A673 (cell line): ENCODE results near the gene SECTM1. TPM values are rescaled to one million over a fixed set of nuclear protein-coding genes. Genes with fewer than 3 reads are reported as not detected.

ENCODE experiments used
- BruUV-seq: library from RNA; stranded (reverse); fragments of 400-500 nt; replicated peaks from 2 replicates; lab custom pipeline; 2021; lab: Mats Ljungman, UMichigan
- CTCF ChIA-PET: fragments of 300-600 bp; sonication (Branson Sonifier 250); formaldehyde crosslinking; loops from one replicate; lab custom pipeline; 2022; ENCODE audit warnings: antibody characterized with exemption; lab: Charles Lee
- POLR2A ChIA-PET: fragments of 300-600 bp; sonication (Branson Sonifier 250); formaldehyde crosslinking; loops from one replicate; lab custom pipeline; 2022; ENCODE audit warnings: antibody characterized with exemption; ENCODE audit not compliant: low non-redundant PET; lab: Charles Lee
- DNase-seq: peaks from one replicate; pipeline ENCODE4 v3.0.0-alpha.2; 2015; ENCODE audit warnings: low spot score
- H3K27ac ChIP-seq: fragments of 200-600 bp; sonication (generic); 2 replicates; pipeline ENCODE4 v1.5.1; 2016; ENCODE audit warnings: mixed run types, low read depth, mild to moderate bottlenecking, mixed read lengths, antibody characterized with exemption, low read length; ENCODE audit not compliant: poor library complexity, severe bottlenecking
- H3K27me3 ChIP-seq: fragments of 200-600 bp; sonication (generic); replicated peaks from 2 replicates; pipeline ENCODE4 v1.6.1; 2017; ENCODE audit warnings: mixed run types, low read depth, mild to moderate bottlenecking, mixed read lengths, antibody characterized with exemption, low read length; ENCODE audit not compliant: insufficient read depth, poor library complexity
- H3K36me3 ChIP-seq: fragments of 200-600 bp; sonication (generic); 2 replicates; pipeline ENCODE4 v1.6.1; 2016; ENCODE audit warnings: mixed run types, mild to moderate bottlenecking, mixed read lengths, antibody characterized with exemption, low read length; ENCODE audit not compliant: insufficient read depth, poor library complexity, severe bottlenecking
- H3K4me1 ChIP-seq: fragments of 200-600 bp; sonication (generic); 2 replicates; pipeline ENCODE4 v1.6.1; 2017; ENCODE audit warnings: mixed run types, mild to moderate bottlenecking, mixed read lengths, antibody characterized with exemption, low read length; ENCODE audit not compliant: insufficient read depth, poor library complexity, severe bottlenecking
- H3K4me3 ChIP-seq: fragments of 200-600 bp; sonication (generic); 2 replicates; pipeline ENCODE4 v1.5.1; 2016; ENCODE audit warnings: low read depth, mixed run types, mild to moderate bottlenecking, mixed read lengths, low read length; ENCODE audit not compliant: poor library complexity, severe bottlenecking
- H3K9me3 ChIP-seq: fragments of 200-600 bp; sonication (generic); 2 replicates; pipeline ENCODE4 v1.6.1; 2016; ENCODE audit warnings: mixed run types, low read depth, mild to moderate bottlenecking, mixed read lengths, antibody characterized with exemption, low read length; ENCODE audit not compliant: poor library complexity, severe bottlenecking
- CTCF ChIP-seq: fragments of 300-800, 200-600 bp; sonication (generic); conservative IDR thresholded peaks from 2 replicates; pipeline ENCODE4 v1.5.1; 2017; ENCODE audit warnings: low read depth, mild to moderate bottlenecking, antibody characterized with exemption, low read length, moderate library complexity, mixed read lengths
- EZH2 ChIP-seq: fragments of 200-600 bp; sonication (generic); IDR thresholded peaks from 2 replicates; pipeline ENCODE4 v1.6.1; 2017; ENCODE audit warnings: borderline replicate concordance, low read depth, mild to moderate bottlenecking, mixed read lengths, antibody characterized with exemption, low read length; ENCODE audit not compliant: poor library complexity, severe bottlenecking
- intact Hi-C: fragments of 100-400 bp; cut with micrococcal nuclease; formaldehyde crosslinking; loops from one replicate; pipeline ENCODE4 v1.10.0; 2022; ENCODE audit not compliant: unreplicated experiment
- total RNA-seq: library from RNA; stranded (reverse); gene quantifications from 2 replicates; pipeline ENCODE4 v1.2.3, GENCODE V29; 2021

The SECTM1 gene
- total RNA-seq, 1 experiment from 2014 or later: 1.4 TPM

GRCh38 chr17:82324566-82325285, 8.8 kb downstream of the SECTM1 start:
- Histone ChIP-seq H3K27me3 (no peaks in the 10 kb centered on the region), H3K36me3 (no peaks in the 10 kb centered on the region), H3K9me3 (no peaks in the 10 kb centered on the region), H3K4me3 (no peak overlapping the region), H3K27ac (no peak overlapping the region), H3K4me1 (no peaks in the 10 kb centered on the region)
- DNase-seq: no peak
- BruUV-seq: no TSS peak
- POLR2A ChIA-PET: no interaction called here
- CTCF ChIA-PET: no interaction called here
- no peak for TF ChIP-seq EZH2
- no peak for TF ChIP-seq CTCF
- intact Hi-C loops: no loop called here

DNA sequence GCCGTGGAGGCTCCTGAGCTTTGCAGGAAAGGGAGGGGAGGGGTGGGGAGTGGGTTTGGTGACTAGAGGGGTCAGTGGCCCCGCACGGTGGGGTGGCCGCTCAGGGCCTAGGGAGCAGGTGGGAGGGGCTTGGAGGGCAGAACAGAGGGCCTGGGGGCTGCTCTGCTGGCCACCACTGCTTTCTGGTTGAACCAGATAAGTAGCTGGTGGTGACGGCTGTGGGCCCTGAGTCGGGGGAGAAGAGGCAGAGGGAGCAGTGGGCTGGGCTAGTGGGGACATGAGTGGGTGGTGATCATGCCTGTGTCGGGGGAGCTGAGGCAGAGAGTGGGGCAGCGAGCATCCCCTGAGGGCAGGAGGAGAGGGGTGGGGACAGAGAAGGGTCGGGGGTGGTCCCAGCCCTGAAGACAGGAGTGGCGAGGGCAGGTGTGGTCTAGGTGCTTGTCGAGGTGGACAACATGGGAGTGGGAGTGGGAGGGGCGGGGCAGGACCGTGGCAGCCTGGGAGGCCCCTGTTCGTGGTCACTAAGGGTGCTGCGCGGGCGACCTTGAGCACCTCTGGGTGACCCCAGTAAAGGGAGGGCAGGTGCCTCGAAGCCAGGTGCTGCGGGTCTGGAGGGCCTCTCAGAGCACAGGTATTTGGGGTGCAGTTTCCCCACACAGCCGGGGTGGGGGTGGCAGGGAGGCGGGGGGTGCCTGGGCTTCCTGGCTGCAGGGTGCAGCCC, 9.9 kb downstream of the SECTM1 start:
- DNase-seq: no peak
- no peaks in the 10 kb centered on the region for H3K4me1 ChIP-seq
- intact Hi-C loops: no loop called here
- no peaks in the 10 kb centered on the region for H3K27me3 ChIP-seq
- no peaks in the 10 kb centered on the region for H3K9me3 ChIP-seq
- H3K27ac ChIP-seq: no peak overlapping the region
- no peak overlapping the region for H3K4me3 ChIP-seq
- BruUV-seq: no TSS peak
- no peaks in the 10 kb centered on the region for H3K36me3 ChIP-seq
- TF ChIP-seq EZH2 (no peak), CTCF (no peak)
- CTCF ChIA-PET: interaction anchor here (0.6 kb wide), 1 partner anchor 73 kb away, joined by 5 read pairs; no protein-coding TSS in a partner anchor
- POLR2A ChIA-PET: no interaction called here

DNA sequence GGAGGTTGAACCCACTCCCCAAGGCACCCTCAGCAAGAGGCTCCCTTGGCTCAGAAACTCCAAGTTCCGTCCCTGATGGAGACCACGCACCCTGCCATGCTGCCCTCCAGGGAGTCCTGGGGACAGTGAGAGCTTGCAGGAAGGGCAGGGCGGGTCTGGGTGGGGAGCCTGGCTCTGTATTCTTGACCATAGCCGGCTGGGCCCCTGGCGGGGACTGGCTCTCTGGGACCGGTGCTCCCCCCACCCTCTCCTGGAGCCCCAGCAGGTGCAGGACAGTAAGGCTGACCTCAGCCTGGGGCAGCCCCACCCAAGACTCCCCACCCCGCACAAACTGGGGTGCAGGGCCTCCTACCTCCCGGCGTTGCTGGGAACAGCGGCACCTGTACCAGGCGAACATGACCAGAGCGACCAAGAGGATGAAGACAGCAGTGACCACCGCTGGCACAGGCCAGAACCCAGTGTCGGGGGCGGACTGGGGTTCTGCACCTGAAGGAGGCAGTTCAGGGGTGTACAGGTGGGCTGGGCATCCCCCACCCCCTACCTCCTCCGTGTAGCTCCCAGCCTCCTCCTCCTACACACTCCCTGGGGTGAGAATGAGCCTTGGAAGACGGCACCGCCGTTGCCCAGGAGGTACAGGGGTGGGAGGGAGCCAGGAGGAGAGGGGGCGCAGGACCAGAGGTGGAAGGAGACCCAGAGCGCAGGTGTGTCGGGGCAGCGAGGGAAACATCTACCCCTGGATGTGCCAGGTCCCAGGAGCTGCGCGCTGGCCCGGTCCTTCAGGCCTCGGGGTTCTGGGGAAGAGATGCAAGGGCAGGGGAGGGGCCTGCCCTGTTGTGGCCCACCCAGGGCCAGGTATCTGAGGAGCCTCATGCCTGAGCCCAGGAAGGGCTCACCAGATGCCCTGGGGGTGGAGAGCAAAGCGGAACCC, 10.8 kb downstream of the SECTM1 start:
- BruUV-seq: no TSS peak
- CTCF ChIA-PET: interaction anchor here (0.5 to 0.6 kb wide), 2 partner anchors 11 to 74 kb away, joined by 5 to 6 read pairs; partner anchors contain the start of gene SECTM1
- POLR2A ChIA-PET: no interaction called here

More for the DNA sequence above, 10.8 kb downstream of the SECTM1 start:
- no peak for DNase-seq
- Histone ChIP-seq H3K4me1 (no peaks in the 10 kb centered on the region), H3K9me3 (no peaks in the 10 kb centered on the region), H3K4me3 (no peak overlapping the region), H3K36me3 (no peaks in the 10 kb centered on the region), H3K27me3 (no peaks in the 10 kb centered on the region), H3K27ac (no peak overlapping the region)
- intact Hi-C loops: no loop called here
- TF ChIP-seq CTCF (no peak), EZH2 (no peak)
